HG02623 (cell line): ENCODE results near the gene SMIM12.
"Not testable (repeated sequence)": the region's sequence is repeated elsewhere in the genome, so short reads cannot be mapped to it uniquely, and the experiment has no call there.

Experiments
- ATAC-seq: cut with Tn5 transposase; IDR thresholded peaks from one replicate; pipeline ENCODE4 v1.9.1; 2021; ENCODE audit warnings: moderate library complexity; ENCODE audit not compliant: unreplicated experiment

SMIM12 gene

GRCh38 chr1:34845131-34845901, 14.2 kb downstream of the SMIM12 start:
- no peak for ATAC-seq

GRCh38 chr1:34844252-34844634, 15.3 kb downstream of the SMIM12 start:
- ATAC-seq = no peak

- no peak for ATAC-seq
These were observed 15.9 kb downstream of the SMIM12 start for GRCh38 chr1:34843392-34844251.

- no peak for ATAC-seq
These were observed 16.6 kb downstream of the SMIM12 start for GRCh38 chr1:34842952-34843371.

GRCh38 chr1:34842073-34842472, 17.5 kb downstream of the SMIM12 start:
- ATAC-seq = no peak

- no peak for ATAC-seq
These were observed 19.1 kb downstream of the SMIM12 start for GRCh38 chr1:34840426-34840825.

GRCh38 chr1:34839526-34840305, 19.8 kb downstream of the SMIM12 start:
- ATAC-seq = no peak

- no peak for ATAC-seq
These were observed 25.8 kb downstream of the SMIM12 start for GRCh38 chr1:34833711-34834110.

- ATAC-seq = no peak
These were observed 27.8 kb downstream of the SMIM12 start for GRCh38 chr1:34831721-34832246.

GRCh38 chr1:34829250-34829649, 30.3 kb downstream of the SMIM12 start:
- ATAC-seq = no peak

- ATAC-seq = no peak
These were observed 30.9 kb downstream of the SMIM12 start for GRCh38 chr1:34828611-34829010.

- ATAC-seq = no peak
These were observed 32.1 kb downstream of the SMIM12 start for GRCh38 chr1:34827341-34827941.

- no peak for ATAC-seq
These were observed 34.0 kb downstream of the SMIM12 start for GRCh38 chr1:34825455-34826091.

- ATAC-seq = no peak
These were observed 34.6 kb downstream of the SMIM12 start for GRCh38 chr1:34824817-34825454.

GRCh38 chr1:34822202-34822601, 37.3 kb downstream of the SMIM12 start:
- ATAC-seq = no peak

- ATAC-seq = not testable (repeated sequence)
These were observed 40.7 kb downstream of the SMIM12 start for GRCh38 chr1:34818862-34819261.

GRCh38 chr1:34816778-34817177, 42.8 kb downstream of the SMIM12 start:
- ATAC-seq = no peak

GRCh38 chr1:34816332-34816731, 43.2 kb downstream of the SMIM12 start:
- no peak for ATAC-seq

GRCh38 chr1:34810781-34811180, 48.8 kb downstream of the SMIM12 start:
- ATAC-seq = not testable (repeated sequence)
